Neural progenitor cell (in vitro differentiated cells): ENCODE data around the gene NAA16.

ENCODE experiments used
- CTCF ChIP-seq: fragments of 200-600 bp; sonication (generic); IDR thresholded peaks from 2 replicates; pipeline ENCODE4 v1.5.1; 2017; ENCODE audit warnings: antibody characterized with exemption, mild to moderate bottlenecking
- EZH2 ChIP-seq: fragments of 200-600 bp; sonication (generic); IDR thresholded peaks from 2 replicates; pipeline ENCODE4 v1.6.1; 2017; ENCODE audit warnings: antibody characterized with exemption, mild to moderate bottlenecking, moderate library complexity

- TF ChIP-seq CTCF (no peak), EZH2 (no peak)
These were observed 26.4 kb upstream of the NAA16 start for GRCh38 chr13:41284512-41285288.
